Measurements from ENCODE around the gene AQP10. TPM values are rescaled to one million over a fixed set of nuclear protein-coding genes. Genes with fewer than 3 reads are reported as not detected.
"Not testable (repeated sequence)": the region's sequence is repeated elsewhere in the genome, so short reads cannot be mapped to it uniquely, and the experiment has no call there.

Gene AQP10
- not detected for total RNA-seq

- ATAC-seq (no peak), DNase-seq (ENCODE audit: low spot score) (no peak)
These were observed at the start of gene AQP10 for GRCh38 chr1:154320882-154321608. Gene AQP10 (plus strand): TSS chr1:154321093. CDS start chr1:154321156, 63 bp downstream.

GRCh38 chr1:154272217-154272998 is 48.5 kb upstream of the AQP10 start, which contains the start of gene HAX1:
Gene HAX1 (plus strand): TSS chr1:154272629. CDS start chr1:154272724, 95 bp downstream.
- peak; percentile 95 for DNase-seq (ENCODE audit: low spot score)
- ATAC-seq = peak; percentile 92

- ATAC-seq (no peak), DNase-seq (ENCODE audit: low spot score) (no peak)
These were observed 47.8 kb upstream of the AQP10 start for GRCh38 chr1:154272999-154273563.

GRCh38 chr1:154276797-154277196 is 44.1 kb upstream of the AQP10 start:
- ATAC-seq = no peak
- DNase-seq (ENCODE audit: low spot score) = no peak

- not testable (repeated sequence) for DNase-seq (ENCODE audit: low spot score)
These were observed 33.3 kb upstream of the AQP10 start for GRCh38 chr1:154287591-154287990.

GRCh38 chr1:154288661-154289060 is 32.2 kb upstream of the AQP10 start:
- DNase-seq (ENCODE audit: low spot score) = no peak
- ATAC-seq = no peak

More at GRCh38 chr1:154287591-154287990, 33.3 kb upstream of the AQP10 start:
- not testable (repeated sequence) for ATAC-seq

GRCh38 chr1:154290921-154291320 is 30.0 kb upstream of the AQP10 start:
- DNase-seq (ENCODE audit: low spot score) (no peak), ATAC-seq (no peak)

- no peak for ATAC-seq
- no peak for DNase-seq (ENCODE audit: low spot score)
These were observed 25.3 kb upstream of the AQP10 start for GRCh38 chr1:154295408-154296235.

- no peak for ATAC-seq
These were observed 19.3 kb upstream of the AQP10 start for GRCh38 chr1:154301582-154301981.

GRCh38 chr1:154304664-154305337 is 16.1 kb upstream of the AQP10 start:
- DNase-seq (ENCODE audit: low spot score) (no peak), ATAC-seq (no peak)

More at GRCh38 chr1:154301582-154301981, 19.3 kb upstream of the AQP10 start:
- DNase-seq (ENCODE audit: low spot score) = no peak

GRCh38 chr1:154306151-154306550 is 14.7 kb upstream of the AQP10 start:
- no peak for DNase-seq (ENCODE audit: low spot score)
- no peak for ATAC-seq

- not testable (repeated sequence) for DNase-seq (ENCODE audit: low spot score); ATAC-seq
These were observed 13.1 kb upstream of the AQP10 start for GRCh38 chr1:154307670-154308270.

GRCh38 chr1:154309136-154309535 is 11.8 kb upstream of the AQP10 start:
- ATAC-seq = not testable (repeated sequence)

GRCh38 chr1:154312229-154313065 is 8.4 kb upstream of the AQP10 start:
- not testable (repeated sequence) for DNase-seq (ENCODE audit: low spot score); ATAC-seq

More at GRCh38 chr1:154309136-154309535, 11.8 kb upstream of the AQP10 start:
- not testable (repeated sequence) for DNase-seq (ENCODE audit: low spot score)

- ATAC-seq (no peak), DNase-seq (ENCODE audit: low spot score) (no peak)
These were observed 7.9 kb upstream of the AQP10 start for GRCh38 chr1:154313066-154313356.

GRCh38 chr1:154314226-154314625 is 6.7 kb upstream of the AQP10 start:
- ATAC-seq; DNase-seq (ENCODE audit: low spot score): not testable (repeated sequence)

GRCh38 chr1:154316704-154317103 is 4.2 kb upstream of the AQP10 start:
- DNase-seq (ENCODE audit: low spot score) (no peak), ATAC-seq (no peak)

- ATAC-seq = no peak
These were observed 2.5 kb upstream of the AQP10 start for GRCh38 chr1:154318386-154318785.

GRCh38 chr1:154321609-154321934 is 679 bp downstream of the AQP10 start:
- DNase-seq (ENCODE audit: low spot score); ATAC-seq: not testable (repeated sequence)

More at GRCh38 chr1:154318386-154318785, 2.5 kb upstream of the AQP10 start:
- no peak for DNase-seq (ENCODE audit: low spot score)
